HG03045 (cell line): ENCODE data around the gene CIZ1.
"Not testable (repeated sequence)": the region's sequence is repeated elsewhere in the genome, so short reads cannot be mapped to it uniquely, and the experiment has no call there.

Experiments
- ATAC-seq: cut with Tn5 transposase; IDR thresholded peaks from one replicate; pipeline ENCODE4 v1.9.1; 2021; ENCODE audit warnings: mild to moderate bottlenecking, moderate library complexity; ENCODE audit not compliant: unreplicated experiment

Gene CIZ1

DNA sequence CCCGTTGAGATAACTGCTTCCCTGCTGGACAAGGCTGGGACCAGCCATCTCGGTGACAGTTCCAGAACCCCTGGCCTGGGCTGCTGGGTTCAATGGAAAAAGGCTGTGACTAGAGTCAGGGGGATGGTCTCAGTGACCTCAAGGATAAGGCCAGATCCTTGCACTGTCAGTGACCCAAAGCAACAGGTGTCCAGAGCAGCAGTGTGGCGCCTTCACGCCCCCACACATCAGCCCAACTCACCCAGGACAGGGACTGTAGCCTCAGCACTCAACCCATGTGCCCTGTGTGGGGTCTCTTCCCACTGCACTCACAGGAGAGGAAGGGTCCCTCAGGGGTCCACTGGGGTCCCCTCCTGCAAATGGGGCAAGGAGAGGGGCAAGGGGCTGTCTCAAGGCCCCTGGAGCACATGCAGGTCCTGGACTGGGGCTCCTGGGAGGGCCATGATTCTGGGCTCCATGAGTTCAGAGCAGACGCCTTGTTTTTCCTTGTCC is 42.8 kb downstream of the CIZ1 start:
- no peak for ATAC-seq

DNA sequence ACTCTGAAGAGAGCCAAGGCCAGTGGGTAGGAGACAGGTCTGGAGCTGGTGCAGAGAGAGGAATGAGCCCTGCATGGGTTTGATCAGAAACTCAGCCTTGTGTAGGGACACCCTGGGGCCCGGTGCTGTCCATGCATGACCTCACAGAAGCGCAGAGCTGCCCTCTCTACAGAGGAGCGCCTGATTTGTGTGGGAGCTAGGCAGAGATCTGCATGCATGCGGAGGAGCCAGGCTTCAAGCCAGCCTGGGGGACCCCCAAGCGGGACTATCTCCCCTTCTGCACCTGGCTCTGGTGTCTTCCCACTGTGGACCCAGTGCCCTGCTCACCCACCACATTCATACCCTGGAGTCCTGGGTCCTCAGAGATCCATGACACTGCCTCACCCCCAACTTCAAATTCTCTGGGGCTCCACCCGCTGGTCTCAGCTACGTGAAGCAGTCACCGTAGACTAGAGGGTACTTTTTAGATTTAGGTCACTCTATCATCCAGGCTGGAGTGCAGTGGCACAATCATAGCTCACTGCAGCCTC is 44.7 kb downstream of the CIZ1 start:
- ATAC-seq: no peak

DNA sequence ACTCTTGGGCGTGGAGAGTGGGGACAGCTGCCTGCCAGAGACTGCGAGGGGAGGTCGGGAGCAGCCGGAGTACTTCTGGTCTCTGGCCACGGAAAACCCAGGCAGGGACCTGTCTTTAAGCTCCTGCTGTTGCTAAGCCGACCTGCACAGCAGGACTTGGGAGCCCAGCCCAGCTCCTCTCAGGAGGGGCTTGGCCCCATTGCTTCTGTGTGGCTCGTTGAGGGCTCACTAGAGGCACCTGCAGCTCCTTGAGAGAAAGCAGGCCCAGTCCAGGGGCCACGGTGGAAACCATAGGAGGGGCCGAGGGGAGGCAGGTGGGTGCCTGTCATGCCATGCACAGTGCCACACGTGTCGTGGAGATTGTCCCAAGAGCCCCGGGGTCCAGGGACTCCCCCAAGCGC is 45.4 kb downstream of the CIZ1 start:
- no peak for ATAC-seq

DNA sequence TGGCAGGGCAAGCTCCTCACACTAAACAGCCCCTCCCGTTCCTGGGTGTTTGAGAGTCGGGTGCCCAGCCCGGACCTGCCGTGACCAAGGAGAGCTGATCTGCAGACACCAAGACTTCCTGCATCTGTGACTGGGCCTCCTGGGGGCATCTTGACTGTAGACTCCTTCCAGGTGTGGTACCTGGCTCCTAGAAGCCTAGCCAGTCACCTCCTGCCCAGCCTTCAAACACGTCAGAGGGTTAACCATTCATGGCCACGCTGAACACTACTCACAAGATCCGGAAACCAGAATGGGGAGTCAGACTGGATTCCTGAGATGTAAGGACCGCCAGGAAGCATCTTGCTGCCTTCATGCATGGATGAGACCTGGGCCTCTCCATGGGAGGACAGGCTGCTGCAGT is 45.8 kb downstream of the CIZ1 start:
- no peak for ATAC-seq

DNA sequence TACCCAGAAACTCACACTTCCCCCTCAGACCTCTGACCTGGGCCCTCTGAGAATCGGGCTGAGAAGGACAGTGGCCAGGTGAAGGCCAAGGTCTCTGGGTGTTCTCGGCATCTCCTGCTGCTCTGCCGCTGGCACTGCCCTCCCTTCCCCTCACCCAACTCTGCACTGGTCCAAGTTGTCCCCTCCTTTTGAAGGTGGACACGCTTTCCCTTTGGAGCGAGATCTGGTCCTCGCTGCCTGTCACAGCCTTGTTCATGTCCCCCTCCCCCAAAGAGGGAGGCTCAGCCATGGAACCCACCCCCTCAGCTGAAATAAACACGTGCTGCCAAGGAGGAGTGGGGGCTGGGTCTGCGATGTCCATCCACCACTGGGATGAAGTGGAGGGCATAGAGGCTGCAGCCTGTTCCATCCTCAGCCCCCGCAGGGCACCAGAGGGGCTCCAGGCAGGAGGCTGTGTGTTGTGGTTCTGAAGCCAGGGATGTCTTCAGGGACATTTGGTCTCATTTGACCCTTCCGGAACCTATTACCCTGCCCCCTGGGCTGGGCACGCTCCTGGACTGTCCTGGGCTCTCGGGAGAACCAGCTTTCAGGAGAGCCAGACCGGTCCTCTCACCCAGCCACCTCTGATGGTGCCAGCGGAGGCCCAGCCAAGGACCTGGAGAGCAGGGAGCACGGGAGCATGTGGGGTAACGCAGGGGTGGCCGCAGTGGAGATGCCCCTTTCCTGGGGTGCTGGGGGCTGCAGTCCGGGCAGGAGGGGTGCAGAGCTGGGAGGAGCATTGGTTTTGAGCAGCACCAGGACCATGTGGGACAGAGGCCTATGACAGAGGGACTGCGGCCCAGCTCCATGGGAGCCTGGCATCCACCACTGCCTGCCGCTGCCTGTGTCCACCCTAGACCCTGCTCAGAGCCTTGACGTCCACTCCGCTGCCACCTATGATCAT is 46.9 kb downstream of the CIZ1 start:
- ATAC-seq: no peak

DNA sequence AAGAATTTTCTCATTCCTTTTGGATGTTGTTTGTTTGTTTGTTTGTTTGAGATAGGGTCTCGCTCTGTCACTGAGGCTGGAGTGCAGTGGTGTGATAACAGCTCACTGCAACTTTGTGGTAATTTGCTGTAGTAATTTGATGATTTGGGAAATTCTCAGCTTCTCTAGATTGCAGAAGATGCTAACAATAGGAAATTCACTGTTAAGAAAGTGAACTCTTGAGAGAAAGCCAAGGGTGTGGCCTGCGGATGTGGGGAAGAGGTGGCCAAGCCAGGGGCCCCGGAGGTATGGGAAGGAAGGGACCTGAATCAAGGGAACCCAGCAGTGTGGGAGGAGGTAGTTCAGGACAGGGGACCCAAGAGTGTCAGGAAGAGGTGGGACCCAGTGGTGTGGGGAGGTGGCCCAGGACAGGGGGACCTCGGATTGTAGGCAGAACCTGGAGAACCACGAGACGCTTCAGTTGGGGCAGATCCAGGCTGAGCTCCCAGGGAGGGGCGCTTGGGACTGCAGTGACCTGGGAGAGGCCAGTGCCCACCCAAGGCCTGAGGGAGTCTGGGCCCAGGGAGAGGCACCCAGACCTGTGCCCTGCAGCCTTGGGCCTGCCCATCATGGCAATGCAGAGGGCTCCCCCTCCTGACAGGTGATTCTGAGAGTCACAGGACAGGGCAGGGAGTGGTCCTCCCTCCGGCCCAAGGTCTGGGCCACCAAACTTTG is 47.7 kb downstream of the CIZ1 start:
- ATAC-seq: no peak

DNA sequence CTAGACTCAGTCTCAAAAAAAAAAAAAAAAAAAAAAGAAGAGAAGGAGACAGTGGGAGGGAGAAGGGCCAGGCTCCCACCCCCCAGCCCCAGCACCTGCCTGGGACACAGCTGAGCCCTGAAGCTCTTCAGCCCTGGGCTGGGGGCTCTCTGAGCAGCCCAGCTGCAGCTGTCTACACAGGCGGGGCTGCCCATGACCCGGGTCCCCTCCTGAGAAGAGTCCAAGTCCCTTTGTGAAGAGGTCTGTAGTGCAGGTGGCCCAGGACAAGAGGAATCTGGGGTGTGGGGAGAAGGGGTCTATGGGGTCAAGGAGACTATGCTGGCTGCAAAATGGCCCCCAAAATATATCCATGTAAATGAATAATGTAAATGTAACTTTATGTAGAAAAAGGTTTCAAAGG is 48.8 kb downstream of the CIZ1 start:
- ATAC-seq: no peak

DNA sequence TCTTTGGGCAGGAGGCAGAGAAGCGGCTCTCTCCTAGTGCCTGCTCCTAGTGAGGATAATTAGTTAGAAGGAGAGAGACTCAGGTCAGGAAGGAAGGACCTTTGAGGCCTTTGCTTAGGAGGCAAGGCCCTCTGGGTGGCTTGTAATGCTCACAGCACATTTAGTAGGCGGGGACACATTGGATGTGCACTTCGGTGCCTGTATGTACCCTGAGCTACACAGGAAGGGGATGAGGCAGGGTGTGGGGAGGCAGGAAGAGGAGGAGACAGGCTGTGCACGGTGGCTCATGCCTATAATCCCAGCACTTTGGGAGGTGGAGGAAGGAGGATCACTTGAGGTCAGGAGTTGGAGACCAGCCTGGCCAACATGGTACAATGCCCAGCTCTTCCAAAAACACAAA is 49.3 kb downstream of the CIZ1 start:
- ATAC-seq: no peak

DNA sequence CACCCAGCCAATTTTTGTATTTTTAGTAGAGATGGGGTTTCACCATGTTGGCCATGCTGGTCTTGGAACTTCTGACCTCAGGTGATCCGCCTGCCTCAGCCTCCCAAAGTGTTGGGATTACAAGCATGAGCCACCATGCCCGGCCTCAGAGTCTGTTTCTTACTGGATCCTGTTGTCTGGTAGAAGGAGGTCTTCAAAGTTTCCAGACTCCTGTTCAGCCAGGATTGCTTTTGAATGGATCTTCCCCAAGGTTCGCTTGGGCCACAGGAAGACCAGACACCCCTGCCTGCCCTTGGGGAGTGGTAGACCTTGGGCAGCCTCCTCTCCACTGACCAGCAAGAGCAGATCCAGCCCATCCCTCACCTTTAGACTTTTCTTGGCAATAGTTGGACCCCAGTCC is 49.8 kb downstream of the CIZ1 start:
- no peak for ATAC-seq

DNA sequence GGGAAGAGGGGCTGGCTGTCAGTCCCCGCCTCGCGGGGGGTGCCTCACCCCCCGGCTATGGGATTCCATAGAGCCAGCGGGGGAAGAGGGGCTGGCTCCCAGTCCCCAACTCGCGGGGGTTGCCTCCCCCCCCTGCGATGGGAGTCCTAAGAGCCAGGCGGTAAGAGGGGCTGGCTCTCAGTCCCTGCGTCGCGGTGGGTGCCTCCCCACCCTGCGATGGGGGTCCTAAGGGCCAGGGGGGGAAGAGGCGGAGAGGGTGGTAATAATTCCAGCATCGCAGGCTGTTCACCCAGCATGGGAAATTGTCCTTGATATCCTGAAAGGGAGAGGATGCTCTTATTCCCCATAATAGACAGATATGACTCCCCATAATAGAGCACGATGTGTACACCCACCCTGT is 51.8 kb downstream of the CIZ1 start:
- no peak for ATAC-seq

DNA sequence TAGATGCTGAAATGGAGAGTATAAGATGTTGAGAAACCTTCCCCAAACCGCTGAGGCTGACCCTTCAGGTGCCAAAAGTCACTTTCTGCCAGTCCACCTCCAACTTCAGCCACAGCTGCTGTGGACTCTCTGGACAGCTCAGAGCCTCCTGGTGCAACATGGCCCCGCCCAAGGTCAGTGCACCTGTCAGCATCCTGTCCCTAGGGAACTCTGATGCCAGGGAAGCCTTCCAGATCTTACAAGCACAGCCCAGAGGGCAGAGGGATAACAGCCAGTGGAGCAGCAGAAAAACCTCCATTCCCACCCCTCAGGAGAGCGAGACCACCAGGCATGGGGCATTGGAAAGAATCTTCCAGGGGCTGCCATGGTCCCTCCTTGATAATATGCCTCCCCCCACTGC is 53.4 kb downstream of the CIZ1 start:
- ATAC-seq: no peak

DNA sequence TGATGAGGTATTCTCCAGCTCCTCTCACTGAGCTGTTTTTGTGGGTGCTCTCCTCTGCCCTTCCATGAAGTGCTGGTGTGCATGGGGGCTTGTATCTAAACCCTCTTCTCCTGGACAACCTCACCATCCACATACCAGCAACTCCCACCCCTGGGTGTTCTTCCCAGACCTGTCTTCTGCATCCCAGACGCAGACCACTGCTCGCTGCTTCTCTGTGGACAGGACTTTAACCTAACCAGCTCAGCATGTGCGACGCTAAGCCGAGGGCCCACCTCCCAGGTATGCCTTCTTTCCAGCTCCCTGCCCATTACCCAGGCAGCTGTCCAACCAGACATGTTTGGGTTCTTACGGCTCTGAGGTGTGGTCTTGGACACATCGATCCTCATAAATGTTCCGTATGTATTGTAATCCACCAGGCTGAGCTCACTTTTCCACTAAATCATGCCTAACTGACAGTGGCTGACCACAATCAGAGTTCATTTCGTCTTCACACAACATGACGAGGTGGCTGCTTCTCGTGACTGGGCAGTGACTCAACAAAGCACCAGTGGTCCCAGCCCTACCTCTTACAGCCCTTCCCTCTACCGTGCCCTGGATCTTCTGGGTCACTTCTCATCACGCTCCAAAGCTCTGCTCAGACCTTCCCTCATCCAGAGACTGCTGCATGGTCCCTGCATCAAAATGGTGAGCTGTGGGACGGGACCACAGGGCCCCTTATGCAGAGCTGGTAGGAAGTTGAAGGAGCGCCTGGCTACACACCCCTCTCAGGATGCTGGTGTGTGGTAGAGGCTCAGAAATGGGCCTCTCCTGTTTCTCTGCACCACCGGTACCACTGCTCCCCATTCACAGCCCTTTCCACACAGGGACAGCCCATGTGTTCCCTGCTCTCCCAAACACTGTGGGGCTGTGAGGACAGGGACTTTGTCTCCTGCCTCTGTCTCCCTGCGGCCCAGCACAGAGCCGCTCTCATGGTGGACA is 54.3 kb downstream of the CIZ1 start:
- ATAC-seq: no peak

DNA sequence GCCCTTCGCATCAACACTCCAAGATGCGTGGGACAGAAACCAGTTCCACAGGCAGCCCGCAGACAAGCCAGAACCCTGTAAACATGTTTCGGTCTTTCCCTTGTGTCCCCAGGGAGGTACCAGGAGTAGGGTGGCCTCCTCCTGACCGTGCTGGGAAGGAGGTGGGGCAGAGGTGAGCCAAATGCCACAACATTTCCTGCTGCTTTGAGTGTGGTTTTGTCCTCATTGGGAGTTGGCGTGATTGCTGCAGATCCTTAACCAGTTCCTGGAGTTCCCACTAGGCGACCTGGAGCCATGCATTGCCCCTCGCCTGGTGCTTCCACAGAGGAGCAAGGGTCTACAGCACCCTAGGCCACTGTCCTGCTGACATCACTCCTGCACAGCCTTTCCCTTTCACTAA is 55.8 kb downstream of the CIZ1 start:
- not testable (repeated sequence) for ATAC-seq

DNA sequence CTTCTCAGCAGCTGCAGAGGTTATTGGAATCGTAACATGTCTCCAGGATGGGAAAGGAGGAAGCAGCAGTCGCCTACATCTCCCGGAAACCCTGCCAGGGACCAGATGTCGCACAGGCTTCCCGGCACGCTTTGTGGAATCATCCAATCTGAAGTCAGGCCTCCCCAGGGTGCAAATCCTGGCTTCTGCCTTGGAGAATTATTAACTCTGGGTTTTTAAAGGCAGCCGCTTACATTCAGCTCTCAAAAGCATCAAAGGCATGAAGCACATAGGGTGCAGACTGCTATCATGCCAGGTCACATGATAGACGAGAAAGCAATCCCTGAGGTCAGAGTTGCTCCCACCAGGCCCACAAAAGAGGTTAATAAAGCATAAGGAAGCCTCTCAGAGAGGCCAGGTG is 59.2 kb downstream of the CIZ1 start:
- ATAC-seq: not testable (repeated sequence)

DNA sequence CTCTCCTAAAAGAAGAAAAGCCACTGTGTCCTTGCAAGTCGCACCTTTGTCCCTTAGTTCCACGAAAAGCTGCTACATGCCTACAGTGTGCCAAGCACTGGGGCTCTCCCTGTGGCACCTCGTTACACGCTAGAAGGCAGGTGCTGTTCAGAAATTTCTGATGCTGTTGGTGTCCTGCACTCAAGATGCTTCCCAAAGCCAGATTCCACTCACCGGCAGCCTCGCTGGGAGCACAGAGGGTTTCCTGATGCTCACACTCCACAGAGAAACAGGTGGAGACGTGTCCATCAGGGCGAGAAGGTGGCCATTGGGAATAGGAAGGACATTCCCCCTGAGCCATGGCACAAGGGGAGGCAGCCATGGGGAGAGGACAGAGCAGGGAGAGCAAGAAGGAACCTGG is 60.0 kb downstream of the CIZ1 start:
- not testable (repeated sequence) for ATAC-seq

DNA sequence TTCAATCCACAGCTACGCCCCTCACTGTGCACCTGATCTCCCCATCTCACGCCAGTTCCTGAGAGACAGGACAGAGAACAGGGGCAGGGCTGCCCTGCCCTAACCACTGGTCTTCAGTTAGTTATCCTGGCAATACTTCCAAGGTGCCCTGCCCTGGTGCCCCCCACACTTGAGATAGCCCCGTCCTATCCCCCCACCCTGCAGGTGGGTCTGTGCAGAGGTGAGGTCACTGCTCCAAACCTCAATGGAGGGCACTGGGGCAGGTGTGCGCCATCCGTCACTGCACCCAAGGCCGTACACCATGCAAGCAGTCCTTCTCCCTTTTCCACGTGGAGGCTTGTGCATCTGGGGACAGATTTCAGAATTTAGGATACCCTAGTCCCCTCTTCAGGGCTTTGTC is 60.7 kb downstream of the CIZ1 start:
- not testable (repeated sequence) for ATAC-seq

DNA sequence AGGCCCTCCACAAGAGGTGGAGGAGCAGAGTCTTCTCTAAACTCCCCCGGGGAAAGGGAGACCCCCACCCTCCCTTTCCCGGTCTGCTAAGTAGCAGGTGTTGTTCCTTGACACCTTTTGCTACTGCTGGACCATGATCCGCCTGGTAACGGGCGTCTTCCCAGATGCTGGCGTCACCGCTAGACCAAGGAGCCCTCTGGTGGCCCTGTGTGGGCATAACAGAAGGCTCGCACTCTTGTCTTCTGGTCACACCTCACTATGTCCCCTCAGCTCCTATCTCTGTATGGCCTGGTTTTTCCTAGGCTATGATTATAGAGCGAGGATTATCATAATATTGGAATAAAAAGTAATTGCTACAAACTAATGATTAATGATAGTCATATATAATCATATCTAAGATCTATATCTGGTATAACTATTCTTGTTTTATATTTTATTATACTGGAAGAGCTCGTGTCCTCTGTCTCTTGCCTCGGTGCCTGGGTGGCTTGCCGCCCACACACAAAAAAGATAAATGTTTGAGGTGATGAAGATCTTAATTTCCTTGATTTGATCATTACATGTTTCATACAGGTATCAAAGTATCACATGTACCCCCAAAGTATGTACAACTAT is 61.3 kb downstream of the CIZ1 start:
- not testable (repeated sequence) for ATAC-seq

DNA sequence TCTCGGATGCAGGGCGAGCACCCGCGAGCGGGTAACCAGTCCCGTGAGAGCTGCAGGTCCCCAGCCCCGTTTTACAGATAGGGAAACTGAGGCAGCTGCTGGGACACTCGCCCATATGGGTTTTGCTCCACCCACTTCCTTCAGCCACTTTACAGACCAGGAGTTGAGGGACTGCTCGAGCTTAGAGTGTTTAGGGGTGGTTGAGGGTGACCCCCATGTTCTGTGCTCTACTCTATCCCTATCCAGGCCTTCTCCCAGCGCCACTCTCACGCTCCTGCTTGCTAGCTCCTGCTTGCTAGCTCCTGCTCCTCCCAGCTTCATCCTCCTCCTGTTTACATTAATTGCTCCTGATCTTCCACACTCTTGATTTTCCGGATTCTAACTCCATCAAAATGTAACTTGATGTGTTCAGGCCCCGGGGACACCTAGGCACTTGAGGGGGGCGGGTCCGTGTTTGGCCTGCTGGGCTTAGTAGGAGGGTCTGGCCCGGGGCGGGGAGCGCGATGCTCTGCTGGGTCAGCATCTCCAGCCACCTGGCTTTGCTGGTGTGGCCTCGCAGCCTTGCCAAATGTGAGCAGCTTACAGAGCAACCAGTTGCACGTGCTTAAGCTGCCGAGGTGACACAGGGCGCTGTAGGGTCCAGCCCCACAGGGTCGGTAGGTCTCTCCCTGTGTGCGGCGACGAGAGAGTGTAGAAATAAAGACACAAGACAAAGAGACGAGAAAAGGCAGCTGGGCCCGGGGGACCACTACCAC is 62.4 kb downstream of the CIZ1 start:
- no peak for ATAC-seq
